DOHH2 (cell line): ENCODE results near the gene GNRHR.

Experiments
- CTCF ChIP-seq: fragments of 200-600 bp; sonication (generic); IDR thresholded peaks from one replicate; pipeline ENCODE4 v1.5.1; 2014; ENCODE audit warnings: antibody characterized with exemption, mild to moderate bottlenecking, low read depth, low read length; ENCODE audit not compliant: poor library complexity, severe bottlenecking
- EZH2phosphoT487 ChIP-seq: fragments of 200-600 bp; sonication (generic); IDR thresholded peaks from 2 replicates; pipeline ENCODE4 v1.6.1; 2017; ENCODE audit warnings: borderline replicate concordance, mild to moderate bottlenecking, antibody characterized with exemption, low read length, moderate library complexity, mixed read lengths

- TF ChIP-seq CTCF (no peak), EZH2phosphoT487 (no peak)
Measured at GRCh38 chr4:67713529-67714247, 40.5 kb downstream of the GNRHR start.
